GM12878 (cell line): ENCODE results near the gene ARMC9. TPM values are rescaled to one million over a fixed set of nuclear protein-coding genes. Genes with fewer than 3 reads are reported as not detected.

Experiments
- IRF3 ChIP-seq: fragments of 450-650 bp; IDR thresholded peaks from 2 replicates; pipeline ENCODE4 v1.6.1; 2014; ENCODE audit warnings: mild to moderate bottlenecking
- JUNB ChIP-seq: IDR thresholded peaks from 2 replicates; pipeline ENCODE4 v1.6.1; 2016; ENCODE audit warnings: antibody characterized with exemption, mild to moderate bottlenecking
- MYB ChIP-seq: fragments of 150-350 bp; IDR thresholded peaks from 2 replicates; pipeline ENCODE4 v1.6.1; 2014; ENCODE audit warnings: mild to moderate bottlenecking, low read depth, low read length, borderline replicate concordance
- NBN ChIP-seq: fragments of 450-650 bp; IDR thresholded peaks from 2 replicates; pipeline ENCODE4 v1.6.1; 2016
- NFIC ChIP-seq: IDR thresholded peaks from 2 replicates; pipeline ENCODE4 v1.6.1; 2012; ENCODE audit warnings: low read depth, mild to moderate bottlenecking, inconsistent platforms, low read length, moderate library complexity
- POLR2AphosphoS2 ChIP-seq: IDR thresholded peaks from 2 replicates; pipeline ENCODE4 v1.6.1; 2011; ENCODE audit warnings: low read depth, mild to moderate bottlenecking, low read length, improper control_type of control experiment, moderate library complexity
- RAD51 ChIP-seq: fragments of 450-650 bp; IDR thresholded peaks from 2 replicates; pipeline ENCODE4 v1.6.1; 2016; ENCODE audit warnings: moderate library complexity, mild to moderate bottlenecking, inconsistent platforms
- RCOR1 ChIP-seq: conservative IDR thresholded peaks from 2 replicates; pipeline ENCODE4 v1.6.1; 2012; ENCODE audit warnings: low read depth, low read length, improper control_type of control experiment
- SKIL ChIP-seq: fragments of 450-650 bp; IDR thresholded peaks from 2 replicates; pipeline ENCODE4 v1.6.1; 2017; ENCODE audit warnings: mild to moderate bottlenecking, low read depth, inconsistent platforms; ENCODE audit not compliant: poor library complexity, severe bottlenecking
- TBL1XR1 ChIP-seq: IDR thresholded peaks from 2 replicates; pipeline ENCODE4 v1.6.1; 2012; ENCODE audit warnings: low read depth, low read length, improper control_type of control experiment
- USF1 ChIP-seq: IDR thresholded peaks from 2 replicates; pipeline ENCODE4 v1.6.1; 2011; ENCODE audit warnings: borderline replicate concordance, low read depth, mild to moderate bottlenecking, moderate library complexity, mixed read lengths, low read length; ENCODE audit not compliant: insufficient read depth; ENCODE audit errors: extremely low read length
- ZNF24 ChIP-seq: fragments of 450-650 bp; IDR thresholded peaks from 2 replicates; pipeline ENCODE4 v1.6.1; 2017; ENCODE audit warnings: antibody characterized with exemption, mild to moderate bottlenecking
- ZNF384 ChIP-seq: IDR thresholded peaks from 2 replicates; pipeline ENCODE4 v1.6.1; 2012; ENCODE audit warnings: low read depth, mild to moderate bottlenecking, low read length, improper control_type of control experiment, borderline replicate concordance
- polyA plus RNA-seq, 11 experiments: library from polyadenylated mRNA; depleted of rRNA in 4 of 11; unstranded in 6 of 11; stranded (reverse) in 5 of 11; fragments of >200 nt; fragmentation: Nextera tagmentation in 4 of 11; fragmentation: Illumina TruSeq in 1 of 11; extraction: Ambion mirVana in 4 of 11; extraction: Trizol in 1 of 11; gene quantifications; 1 replicate in 1 of 11; 2 replicates in 10 of 11; pipeline versions ENCODE4 v1.2.1 to v1.2.3, GENCODE V29; 2011 to 2016; ENCODE audit warnings: inconsistent platforms in 2 of 11, missing spikeins in 2 of 11, low read depth in 1 of 11
- total RNA-seq, 4 experiments: library from RNA; depleted of rRNA in 3 of 4; stranded (reverse); fragments of >200 nt in 3 of 4; fragmentation: Illumina TruSeq in 1 of 4; extraction: Trizol in 1 of 4; gene quantifications; 2 replicates each; pipeline versions ENCODE4 v1.2.1 to v1.2.3, GENCODE V29; 2013 to 2021
- TF ChIP-seq, protein P1 (sequence below): fragments of 150-350 bp; IDR thresholded peaks from 2 replicates; pipeline ENCODE4 v1.6.1; 2016; ENCODE audit warnings: low read depth, low read length
- TF ChIP-seq, protein P2 (sequence below): fragments of 450-650 bp; IDR thresholded peaks from 2 replicates; pipeline ENCODE4 v1.6.1; 2017; ENCODE audit warnings: mild to moderate bottlenecking, moderate library complexity

The ARMC9 gene
- total and polyA plus RNA-seq, 10 of the 15 experiments (the other 5 are each of a cell fraction or from before 2014, with no cell fraction given) = 3.8 to 21.8 (median 10.4) TPM

DNA sequence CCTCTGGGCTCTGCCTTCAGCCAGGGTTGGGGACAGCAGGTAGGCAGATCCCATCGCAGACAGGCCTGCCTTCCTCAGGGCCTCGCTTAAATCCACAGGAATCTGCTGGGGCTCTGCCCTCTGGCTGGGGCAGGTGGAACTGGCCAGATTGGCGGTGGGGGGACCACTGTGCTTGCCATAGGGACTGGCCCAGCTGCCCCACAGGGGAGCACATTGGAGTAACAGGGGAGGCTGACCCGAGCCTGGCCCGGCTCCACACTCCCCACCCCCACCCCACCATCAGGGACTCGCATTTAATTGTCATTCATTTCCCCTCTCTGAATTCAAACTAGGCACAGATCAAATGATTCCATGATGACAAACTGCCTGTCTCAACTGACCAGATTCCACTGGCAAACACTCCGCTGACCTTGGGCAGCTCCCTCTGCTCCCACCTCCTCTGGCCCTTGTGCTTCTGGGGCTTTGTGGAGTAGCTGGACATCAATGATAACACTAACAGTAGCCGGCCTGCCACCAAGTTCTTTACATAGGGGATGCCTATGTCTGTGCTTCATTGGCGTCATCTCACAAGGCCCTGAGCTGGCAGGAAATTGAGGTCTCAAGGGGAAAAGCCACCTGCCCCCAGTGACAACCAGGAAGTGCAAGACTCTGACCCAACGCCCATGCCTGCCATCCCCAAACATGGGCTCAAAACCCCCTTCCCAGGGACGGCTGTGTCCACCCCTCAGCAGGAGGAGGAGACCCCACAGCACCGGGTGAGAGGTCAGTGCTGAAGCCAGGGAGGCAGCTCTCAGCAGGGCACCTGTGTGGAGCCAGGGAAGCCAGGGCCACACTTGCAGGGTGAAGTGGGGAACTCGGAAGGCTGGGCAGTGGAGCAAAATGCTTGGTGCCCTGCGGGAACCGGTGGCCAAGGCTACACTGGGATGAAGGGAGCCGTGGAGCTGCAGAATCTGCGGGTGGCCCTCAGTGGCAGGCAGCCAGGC lies 195.0 kb downstream of the ARMC9 start (continued):
- TF ChIP-seq NFIC (no peak), USF1 (no peak), NBN (no peak; the same call in 1 of the 2 replicates), ZNF384 (no peak), SKIL (no peak), POLR2AphosphoS2 (no peak), TBL1XR1 (peak; percentile 69; the same call in 1 of the 2 replicates), RCOR1 (0 out of 2 replicates have a peak, but pooled peaks have one; percentile 27), JUNB (no peak), IRF3 (no peak), ZNF24 (no peak), RAD51 (no peak), MYB (no peak)
- TF ChIP-seq, protein P1, sequence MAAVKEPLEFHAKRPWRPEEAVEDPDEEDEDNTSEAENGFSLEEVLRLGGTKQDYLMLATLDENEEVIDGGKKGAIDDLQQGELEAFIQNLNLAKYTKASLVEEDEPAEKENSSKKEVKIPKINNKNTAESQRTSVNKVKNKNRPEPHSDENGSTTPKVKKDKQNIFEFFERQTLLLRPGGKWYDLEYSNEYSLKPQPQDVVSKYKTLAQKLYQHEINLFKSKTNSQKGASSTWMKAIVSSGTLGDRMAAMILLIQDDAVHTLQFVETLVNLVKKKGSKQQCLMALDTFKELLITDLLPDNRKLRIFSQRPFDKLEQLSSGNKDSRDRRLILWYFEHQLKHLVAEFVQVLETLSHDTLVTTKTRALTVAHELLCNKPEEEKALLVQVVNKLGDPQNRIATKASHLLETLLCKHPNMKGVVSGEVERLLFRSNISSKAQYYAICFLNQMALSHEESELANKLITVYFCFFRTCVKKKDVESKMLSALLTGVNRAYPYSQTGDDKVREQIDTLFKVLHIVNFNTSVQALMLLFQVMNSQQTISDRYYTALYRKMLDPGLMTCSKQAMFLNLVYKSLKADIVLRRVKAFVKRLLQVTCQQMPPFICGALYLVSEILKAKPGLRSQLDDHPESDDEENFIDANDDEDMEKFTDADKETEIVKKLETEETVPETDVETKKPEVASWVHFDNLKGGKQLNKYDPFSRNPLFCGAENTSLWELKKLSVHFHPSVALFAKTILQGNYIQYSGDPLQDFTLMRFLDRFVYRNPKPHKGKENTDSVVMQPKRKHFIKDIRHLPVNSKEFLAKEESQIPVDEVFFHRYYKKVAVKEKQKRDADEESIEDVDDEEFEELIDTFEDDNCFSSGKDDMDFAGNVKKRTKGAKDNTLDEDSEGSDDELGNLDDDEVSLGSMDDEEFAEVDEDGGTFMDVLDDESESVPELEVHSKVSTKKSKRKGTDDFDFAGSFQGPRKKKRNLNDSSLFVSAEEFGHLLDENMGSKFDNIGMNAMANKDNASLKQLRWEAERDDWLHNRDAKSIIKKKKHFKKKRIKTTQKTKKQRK = no peak
- TF ChIP-seq, protein P2, sequence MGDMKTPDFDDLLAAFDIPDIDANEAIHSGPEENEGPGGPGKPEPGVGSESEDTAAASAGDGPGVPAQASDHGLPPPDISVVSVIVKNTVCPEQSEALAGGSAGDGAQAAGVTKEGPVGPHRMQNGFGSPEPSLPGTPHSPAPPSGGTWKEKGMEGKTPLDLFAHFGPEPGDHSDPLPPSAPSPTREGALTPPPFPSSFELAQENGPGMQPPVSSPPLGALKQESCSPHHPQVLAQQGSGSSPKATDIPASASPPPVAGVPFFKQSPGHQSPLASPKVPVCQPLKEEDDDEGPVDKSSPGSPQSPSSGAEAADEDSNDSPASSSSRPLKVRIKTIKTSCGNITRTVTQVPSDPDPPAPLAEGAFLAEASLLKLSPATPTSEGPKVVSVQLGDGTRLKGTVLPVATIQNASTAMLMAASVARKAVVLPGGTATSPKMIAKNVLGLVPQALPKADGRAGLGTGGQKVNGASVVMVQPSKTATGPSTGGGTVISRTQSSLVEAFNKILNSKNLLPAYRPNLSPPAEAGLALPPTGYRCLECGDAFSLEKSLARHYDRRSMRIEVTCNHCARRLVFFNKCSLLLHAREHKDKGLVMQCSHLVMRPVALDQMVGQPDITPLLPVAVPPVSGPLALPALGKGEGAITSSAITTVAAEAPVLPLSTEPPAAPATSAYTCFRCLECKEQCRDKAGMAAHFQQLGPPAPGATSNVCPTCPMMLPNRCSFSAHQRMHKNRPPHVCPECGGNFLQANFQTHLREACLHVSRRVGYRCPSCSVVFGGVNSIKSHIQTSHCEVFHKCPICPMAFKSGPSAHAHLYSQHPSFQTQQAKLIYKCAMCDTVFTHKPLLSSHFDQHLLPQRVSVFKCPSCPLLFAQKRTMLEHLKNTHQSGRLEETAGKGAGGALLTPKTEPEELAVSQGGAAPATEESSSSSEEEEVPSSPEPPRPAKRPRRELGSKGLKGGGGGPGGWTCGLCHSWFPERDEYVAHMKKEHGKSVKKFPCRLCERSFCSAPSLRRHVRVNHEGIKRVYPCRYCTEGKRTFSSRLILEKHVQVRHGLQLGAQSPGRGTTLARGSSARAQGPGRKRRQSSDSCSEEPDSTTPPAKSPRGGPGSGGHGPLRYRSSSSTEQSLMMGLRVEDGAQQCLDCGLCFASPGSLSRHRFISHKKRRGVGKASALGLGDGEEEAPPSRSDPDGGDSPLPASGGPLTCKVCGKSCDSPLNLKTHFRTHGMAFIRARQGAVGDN = peak; percentile 98
